ENCODE measurements around the gene WWOX. TPM values are rescaled to one million over a fixed set of nuclear protein-coding genes. Genes with fewer than 3 reads are reported as not detected.

The WWOX gene
- total and polyA plus RNA-seq, 2 of the 4 experiments (the other 2 are of a cell fraction): 2.7 to 5.4 TPM

- in situ Hi-C loops (cut with MboI; ENCODE audit: low sequenced_read_pairs) (no loop called here), dilution Hi-C loops (cut with HindIII; ENCODE audit: low sequenced_read_pairs, unreplicated experiment) (no loop called here), intact Hi-C loops (cut with micrococcal nuclease) (no loop called here)
- ChIA-PET CTCF (no interaction called here), POLR2A (ENCODE audit: unreplicated experiment) (no interaction called here)
- no peaks in the 10 kb centered on the region for H4K20me1 ChIP-seq (ENCODE audit: insufficient read depth, low read length)
- BruUV-seq (replicated peaks): no TSS peak
- H3K79me1 ChIP-seq (ENCODE audit: low read depth in 1 of 2, low read length in 2 of 2): no peaks in the 10 kb centered on the region
- H2AFZ ChIP-seq (replicated peaks; ENCODE audit: low read length, poor library complexity): no peak overlapping the region
- no peak overlapping the region for H3K4me2 ChIP-seq (ENCODE audit: low read depth, low read length)
- 60% methylated on average over 1 of the region's 5 CpGs; no CpG with 5 or more reads in 1 of the 2 experiments for WGBS, 2 experiments (ENCODE audit: extremely low coverage in 2 of 2, insufficient read length in 1 of 2)
- no peak overlapping the region for H3K14ac ChIP-seq (replicated peaks; ENCODE audit: low read depth, low read length)
- H3K9ac ChIP-seq (ENCODE audit: low read depth, low read length): no peak overlapping the region
- no peak overlapping the region for H2AK5ac ChIP-seq (ENCODE audit: low read depth, low read length)
- TF ChIP-seq RAD21 (IDR thresholded peaks at IDR 0.05; ENCODE audit: low read length) (no peak), POLR2A (IDR thresholded peaks at IDR 0.05; ENCODE audit: low read depth, low read length) (no peak), MAFK (IDR thresholded peaks at IDR 0.05; ENCODE audit: low read depth, low read length) (no peak), MAZ (IDR thresholded peaks at IDR 0.05; ENCODE audit: borderline replicate concordance, low read depth, low read length) (no peak), MXI1 (IDR thresholded peaks at IDR 0.05; ENCODE audit: borderline replicate concordance, low read depth, low read length) (no peak), FOS (IDR thresholded peaks at IDR 0.05; ENCODE audit: low read depth, low read length) (no peak), RCOR1 (IDR thresholded peaks at IDR 0.05; ENCODE audit: insufficient replicate concordance, low read length) (no peak), CEBPB (IDR thresholded peaks at IDR 0.05; ENCODE audit: low read depth, low read length) (no peak), SMC3 (IDR thresholded peaks at IDR 0.05; ENCODE audit: low read depth, low read length) (no peak), RFX5 (IDR thresholded peaks at IDR 0.05; ENCODE audit: low read depth, low read length) (no peak), CTCF (conservative IDR thresholded peaks at IDR 0.05; ENCODE audit: low read depth, low read length) (no peak), CHD1 (IDR thresholded peaks at IDR 0.05; ENCODE audit: low read depth, low read length) (no peak), NFE2L2 (IDR thresholded peaks at IDR 0.05; ENCODE audit: low read depth, low read length) (no peak), BHLHE40 (IDR thresholded peaks at IDR 0.05; ENCODE audit: low read depth, low read length) (no peak)
- TF ChIP-seq, protein P1, sequence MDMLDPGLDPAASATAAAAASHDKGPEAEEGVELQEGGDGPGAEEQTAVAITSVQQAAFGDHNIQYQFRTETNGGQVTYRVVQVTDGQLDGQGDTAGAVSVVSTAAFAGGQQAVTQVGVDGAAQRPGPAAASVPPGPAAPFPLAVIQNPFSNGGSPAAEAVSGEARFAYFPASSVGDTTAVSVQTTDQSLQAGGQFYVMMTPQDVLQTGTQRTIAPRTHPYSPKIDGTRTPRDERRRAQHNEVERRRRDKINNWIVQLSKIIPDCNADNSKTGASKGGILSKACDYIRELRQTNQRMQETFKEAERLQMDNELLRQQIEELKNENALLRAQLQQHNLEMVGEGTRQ (IDR thresholded peaks at IDR 0.05; ENCODE audit: low read depth, low read length): no peak
- TF ChIP-seq, protein P2, sequence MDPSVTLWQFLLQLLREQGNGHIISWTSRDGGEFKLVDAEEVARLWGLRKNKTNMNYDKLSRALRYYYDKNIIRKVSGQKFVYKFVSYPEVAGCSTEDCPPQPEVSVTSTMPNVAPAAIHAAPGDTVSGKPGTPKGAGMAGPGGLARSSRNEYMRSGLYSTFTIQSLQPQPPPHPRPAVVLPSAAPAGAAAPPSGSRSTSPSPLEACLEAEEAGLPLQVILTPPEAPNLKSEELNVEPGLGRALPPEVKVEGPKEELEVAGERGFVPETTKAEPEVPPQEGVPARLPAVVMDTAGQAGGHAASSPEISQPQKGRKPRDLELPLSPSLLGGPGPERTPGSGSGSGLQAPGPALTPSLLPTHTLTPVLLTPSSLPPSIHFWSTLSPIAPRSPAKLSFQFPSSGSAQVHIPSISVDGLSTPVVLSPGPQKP (IDR thresholded peaks at IDR 0.05; ENCODE audit: borderline replicate concordance, low read depth, low read length): no peak
- H3K9me3 ChIP-seq (ENCODE audit: control insufficient read depth, insufficient read depth, low read length): peaks cover 19% of the 10 kb centered on the region
- H3K27ac ChIP-seq (ENCODE audit: insufficient read depth, low read length): no peak overlapping the region
- H3K36me3 ChIP-seq (ENCODE audit: control insufficient read depth, insufficient read depth, low read length): no peaks in the 10 kb centered on the region
- DNase-seq (no peak), ATAC-seq (ENCODE audit: low read depth) (no peak)
- H4K5ac ChIP-seq (ENCODE audit: low read depth, low read length): no peak overlapping the region
- no peak overlapping the region for H3K56ac ChIP-seq (ENCODE audit: extremely low read depth, insufficient read depth, low read length)
- no peaks in the 10 kb centered on the region for H3K4me1 ChIP-seq (ENCODE audit: control insufficient read depth, insufficient read depth, low read length)
- H3K9me1 ChIP-seq (ENCODE audit: insufficient read depth, low read length): no peaks in the 10 kb centered on the region
- no peak overlapping the region for H2BK5ac ChIP-seq (ENCODE audit: low read depth, low read length, poor library complexity, severe bottlenecking)
- H3K4me3 ChIP-seq (ENCODE audit: insufficient read depth, low read depth, low read length): no peak overlapping the region
- no peak overlapping the region for H4K8ac ChIP-seq (ENCODE audit: low read depth in 2 of 2, low read length in 2 of 2)
- H2AK9ac ChIP-seq (replicated peaks; ENCODE audit: low read depth, low read length, poor library complexity): no peak overlapping the region
- H2BK15ac ChIP-seq (ENCODE audit: low read depth, low read length): no peak overlapping the region
- no peak overlapping the region for H3K18ac ChIP-seq (ENCODE audit: low read depth, low read length)
- no peak overlapping the region for H4K91ac ChIP-seq (ENCODE audit: insufficient read depth, low read depth, low read length)
- H2BK120ac ChIP-seq (ENCODE audit: low read depth, low read length): no peak overlapping the region
- no peaks in the 10 kb centered on the region for H3K27me3 ChIP-seq (ENCODE audit: control insufficient read depth, insufficient read depth, low read length)
- no peak overlapping the region for H2BK20ac ChIP-seq (ENCODE audit: low read depth, low read length)
- no peak overlapping the region for H3K4ac ChIP-seq (ENCODE audit: low read depth, low read length)
- H3K23ac ChIP-seq (ENCODE audit: low read depth, low read length): no peak overlapping the region
These were observed 827.3 kb downstream of the WWOX start for GRCh38 chr16:78926723-78927210.
